Neural cell (in vitro differentiated cells): ENCODE measurements around the gene KBTBD6.

Source experiments
- CTCF ChIP-seq: fragments of 450-650 bp; IDR thresholded peaks from 2 replicates; pipeline ENCODE4 v1.5.1; 2014; ENCODE audit warnings: antibody characterized with exemption, mild to moderate bottlenecking, moderate library complexity; ENCODE audit not compliant: poor library complexity, severe bottlenecking
- EP300 ChIP-seq: fragments of 450-650 bp; conservative IDR thresholded peaks from 2 replicates; pipeline ENCODE4 v1.6.1; 2014; ENCODE audit warnings: antibody characterized with exemption, mild to moderate bottlenecking, moderate library complexity; ENCODE audit not compliant: poor library complexity, severe bottlenecking
- EZH2 ChIP-seq: fragments of 200-600, 300-800 bp; shearing (Covaris generic), sonication (generic); IDR thresholded peaks from 2 replicates; pipeline ENCODE4 v1.6.1; 2014; ENCODE audit warnings: antibody characterized with exemption, low read length, borderline replicate concordance, mild to moderate bottlenecking; ENCODE audit not compliant: insufficient read depth, poor library complexity, severe bottlenecking
- MXI1 ChIP-seq: fragments of 450-650 bp; conservative IDR thresholded peaks from 2 replicates; pipeline ENCODE4 v1.6.1; 2014; ENCODE audit warnings: antibody characterized with exemption, mild to moderate bottlenecking; ENCODE audit not compliant: poor library complexity, severe bottlenecking
- POLR2AphosphoS5 ChIP-seq: IDR thresholded peaks from 2 replicates; pipeline ENCODE4 v1.6.1; 2012
- REST ChIP-seq: IDR thresholded peaks from 2 replicates; pipeline ENCODE4 v1.6.1; 2012; ENCODE audit warnings: borderline replicate concordance
- SMC3 ChIP-seq: fragments of 450-650 bp; conservative IDR thresholded peaks from 2 replicates; pipeline ENCODE4 v1.6.1; 2014; ENCODE audit warnings: antibody characterized with exemption, mild to moderate bottlenecking, moderate library complexity; ENCODE audit not compliant: poor library complexity
- TAF1 ChIP-seq: IDR thresholded peaks from 2 replicates; pipeline ENCODE4 v1.6.1; 2012; ENCODE audit warnings: low read depth

GRCh38 chr13:41150058-41150457, 17.5 kb upstream of the KBTBD6 start:
- TF ChIP-seq POLR2AphosphoS5 (no peak), CTCF (no peak), REST (no peak), MXI1 (no peak), TAF1 (no peak), EZH2 (no peak), EP300 (no peak), SMC3 (no peak)
